ENCODE data around the gene FAM184A.
"Not testable (repeated sequence)": the region's sequence is repeated elsewhere in the genome, so short reads cannot be mapped to it uniquely, and the experiment has no call there.

FAM184A gene

DNA sequence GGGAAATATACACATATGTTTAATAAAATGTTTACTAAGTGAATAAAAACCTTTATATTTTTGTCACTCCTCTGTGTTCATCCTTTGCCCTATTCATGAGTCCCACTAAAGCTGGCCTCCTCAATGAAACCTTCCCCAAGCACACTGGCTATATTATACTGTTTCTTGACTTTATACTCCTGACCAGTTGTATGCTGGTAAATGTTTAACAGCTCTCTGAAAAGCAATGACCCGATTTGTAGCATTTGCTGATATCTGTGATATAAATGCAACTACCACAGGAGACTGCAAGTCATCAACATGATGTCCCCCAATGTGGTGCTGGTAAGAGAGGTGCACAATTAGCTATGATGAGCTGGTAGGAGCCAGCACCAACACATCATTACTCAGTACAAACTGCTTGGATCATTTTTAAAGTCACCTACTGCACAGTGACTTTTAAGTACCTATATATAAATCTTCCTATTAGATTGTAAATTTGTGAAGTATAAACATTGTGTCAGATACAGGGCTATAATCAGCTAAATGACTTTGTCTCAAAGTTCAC lies 78.9 kb downstream of the FAM184A start:
- Histone ChIP-seq H3K4me3 (no peak overlapping the region), H4K20me1 (no peaks in the 10 kb centered on the region), H3K9ac (no peak overlapping the region), H3K27ac (no peak overlapping the region), H3K4me2 (no peak overlapping the region), H3K9me3 (no peaks in the 10 kb centered on the region), H3K4me1 (no peaks in the 10 kb centered on the region), H3K36me3 (no peaks in the 10 kb centered on the region), H3K27me3 (no peaks in the 10 kb centered on the region)
- TF ChIP-seq Cebpa-rat (IDR thresholded peaks at IDR 0.05), result no peak

GRCh38 chr6:118997426-118997825 lies 81.0 kb downstream of the FAM184A start:
- H3K4me3 ChIP-seq, H3K9ac ChIP-seq, H4K20me1 ChIP-seq, H3K36me3 ChIP-seq, H3K9me3 ChIP-seq, H3K27ac ChIP-seq, H3K4me1 ChIP-seq, H3K27me3 ChIP-seq, H3K4me2 ChIP-seq: not testable (repeated sequence)

GRCh38 chr6:118996289-118996820 lies 82.1 kb downstream of the FAM184A start:
- TF ChIP-seq Cebpa-rat (IDR thresholded peaks at IDR 0.05), result no peak
- no peak overlapping the region for H3K9ac ChIP-seq
- no peak overlapping the region for H3K27ac ChIP-seq
- no peaks in the 10 kb centered on the region for H3K4me1 ChIP-seq
- H3K4me3 ChIP-seq, result no peak overlapping the region
- no peaks in the 10 kb centered on the region for H3K36me3 ChIP-seq
- no peak overlapping the region for H3K4me2 ChIP-seq
- H4K20me1 ChIP-seq, result no peaks in the 10 kb centered on the region
- no peaks in the 10 kb centered on the region for H3K9me3 ChIP-seq
- no peaks in the 10 kb centered on the region for H3K27me3 ChIP-seq

DNA sequence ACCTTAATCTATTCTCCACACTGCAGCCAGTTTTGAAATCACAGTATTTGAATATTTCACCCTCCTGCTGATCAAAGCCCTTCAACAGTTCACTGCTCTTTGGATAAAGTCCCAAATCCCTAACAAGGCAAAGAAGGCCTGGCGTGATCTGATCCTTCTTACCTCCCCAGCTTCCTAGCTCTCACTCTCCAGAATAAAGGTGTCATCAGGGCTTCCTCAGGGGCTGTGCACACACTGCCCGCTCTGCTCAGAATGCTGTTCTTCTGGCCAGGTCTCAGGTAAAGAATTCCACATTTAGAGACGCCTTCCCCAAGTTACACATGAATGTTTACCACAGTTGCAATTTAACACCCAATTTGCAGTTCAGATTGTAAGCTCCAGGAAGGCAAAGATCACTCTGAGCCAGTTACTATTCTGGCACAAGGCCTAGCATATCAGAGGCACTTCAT lies 84.6 kb downstream of the FAM184A start:
- Histone ChIP-seq H3K4me3 (no peak overlapping the region), H3K9me3 (no peaks in the 10 kb centered on the region), H3K4me2 (no peak overlapping the region), H3K4me1 (no peaks in the 10 kb centered on the region), H4K20me1 (no peaks in the 10 kb centered on the region), H3K27me3 (no peaks in the 10 kb centered on the region), H3K27ac (no peak overlapping the region), H3K36me3 (no peaks in the 10 kb centered on the region), H3K9ac (no peak overlapping the region)
- TF ChIP-seq Cebpa-rat (IDR thresholded peaks at IDR 0.05), result no peak

- TF ChIP-seq Cebpa-rat (IDR thresholded peaks at IDR 0.05), result no peak
- no peak overlapping the region for H3K9ac ChIP-seq
- no peak overlapping the region for H3K27ac ChIP-seq
- no peaks in the 10 kb centered on the region for H4K20me1 ChIP-seq
- no peak overlapping the region for H3K4me2 ChIP-seq
- no peaks in the 10 kb centered on the region for H3K36me3 ChIP-seq
- no peaks in the 10 kb centered on the region for H3K27me3 ChIP-seq
- no peaks in the 10 kb centered on the region for H3K4me1 ChIP-seq
- no peak overlapping the region for H3K4me3 ChIP-seq
- no peaks in the 10 kb centered on the region for H3K9me3 ChIP-seq
Measured at GRCh38 chr6:118993358-118993757, 85.1 kb downstream of the FAM184A start.

GRCh38 chr6:118992186-118992795 lies 86.2 kb downstream of the FAM184A start:
- Histone ChIP-seq H3K27me3 (no peaks in the 10 kb centered on the region), H3K4me2 (no peak overlapping the region), H3K4me3 (no peak overlapping the region), H3K4me1 (no peaks in the 10 kb centered on the region), H3K27ac (no peak overlapping the region), H3K9me3 (no peaks in the 10 kb centered on the region), H3K36me3 (no peaks in the 10 kb centered on the region), H4K20me1 (no peaks in the 10 kb centered on the region), H3K9ac (no peak overlapping the region)
- TF ChIP-seq Cebpa-rat (IDR thresholded peaks at IDR 0.05), result no peak

DNA sequence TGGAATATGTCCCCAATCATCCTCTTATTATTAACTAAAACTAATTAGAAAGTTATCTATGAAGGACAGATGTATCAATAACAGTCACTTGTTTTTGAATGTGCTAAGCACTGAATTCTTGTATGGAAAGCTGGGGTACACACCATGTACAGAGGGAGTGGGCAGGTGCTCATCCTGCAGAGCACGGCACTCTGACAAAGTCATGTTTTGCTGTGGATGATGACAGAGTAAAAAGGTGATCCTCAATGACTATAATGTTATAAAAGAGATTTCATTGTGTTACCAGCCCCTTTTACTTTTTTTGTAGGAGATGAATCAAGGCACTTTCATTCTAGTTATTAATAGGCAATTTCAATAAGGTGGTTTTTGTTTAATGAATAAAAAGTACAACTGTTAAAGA lies 92.2 kb downstream of the FAM184A start:
- no peaks in the 10 kb centered on the region for H3K9me3 ChIP-seq
- H3K27me3 ChIP-seq, result no peaks in the 10 kb centered on the region
- no peak for TF ChIP-seq Cebpa-rat (IDR thresholded peaks at IDR 0.05)
- no peaks in the 10 kb centered on the region for H4K20me1 ChIP-seq
- H3K9ac ChIP-seq, result no peak overlapping the region
- H3K4me2 ChIP-seq, result no peak overlapping the region
- no peak overlapping the region for H3K4me3 ChIP-seq
- no peak overlapping the region for H3K27ac ChIP-seq
- no peaks in the 10 kb centered on the region for H3K4me1 ChIP-seq
- no peaks in the 10 kb centered on the region for H3K36me3 ChIP-seq

- Histone ChIP-seq H3K4me2 (no peak overlapping the region), H3K4me1 (no peaks in the 10 kb centered on the region), H3K9me3 (no peaks in the 10 kb centered on the region), H3K27me3 (no peaks in the 10 kb centered on the region), H4K20me1 (no peaks in the 10 kb centered on the region), H3K27ac (no peak overlapping the region), H3K9ac (no peak overlapping the region), H3K36me3 (no peaks in the 10 kb centered on the region), H3K4me3 (no peak overlapping the region)
- TF ChIP-seq Cebpa-rat (IDR thresholded peaks at IDR 0.05), result no peak
Measured at GRCh38 chr6:118985123-118985830, 93.2 kb downstream of the FAM184A start.

GRCh38 chr6:118984342-118984741 lies 94.1 kb downstream of the FAM184A start:
- H3K4me1 ChIP-seq, result no peaks in the 10 kb centered on the region
- H3K27me3 ChIP-seq, result no peaks in the 10 kb centered on the region
- no peaks in the 10 kb centered on the region for H3K9me3 ChIP-seq
- H3K27ac ChIP-seq, result no peak overlapping the region
- TF ChIP-seq Cebpa-rat (IDR thresholded peaks at IDR 0.05), result no peak
- no peak overlapping the region for H3K4me2 ChIP-seq
- H3K4me3 ChIP-seq, result no peak overlapping the region
- H3K36me3 ChIP-seq, result no peaks in the 10 kb centered on the region
- no peak overlapping the region for H3K9ac ChIP-seq
- H4K20me1 ChIP-seq, result no peaks in the 10 kb centered on the region

- Histone ChIP-seq H3K36me3 (no peaks in the 10 kb centered on the region), H3K27ac (no peak overlapping the region), H3K27me3 (no peaks in the 10 kb centered on the region), H4K20me1 (no peaks in the 10 kb centered on the region), H3K4me3 (no peak overlapping the region), H3K4me2 (no peak overlapping the region), H3K4me1 (no peaks in the 10 kb centered on the region), H3K9ac (no peak overlapping the region), H3K9me3 (no peaks in the 10 kb centered on the region)
- TF ChIP-seq Cebpa-rat (IDR thresholded peaks at IDR 0.05), result no peak
Measured at GRCh38 chr6:118982575-118982911, 95.9 kb downstream of the FAM184A start.

Measured in BLaER1 (cell line).